Umbilical cord (tissue), 2 donors: Measurements from ENCODE around the gene ATP8B2. TPM values are rescaled to one million over a fixed set of nuclear protein-coding genes. Genes with fewer than 3 reads are reported as not detected.
A peak's percentile ranks its signal among the peaks of the same experiment; 100 is the strongest.
"Not testable (repeated sequence)": the region's sequence is repeated elsewhere in the genome, so short reads cannot be mapped to it uniquely, and the experiment has no call there.

Experiments
- DNase-seq: peaks from one replicate; pipeline ENCODE4 v3.0.0-alpha.2; 2015; ENCODE audit warnings: low spot score
- total RNA-seq: library from RNA; depleted of rRNA; stranded (reverse); fragments of >200 nt; gene quantifications from one replicate; pipeline ENCODE4 v1.2.3, GENCODE V29; 2014; ENCODE audit warnings: low replicate concordance; ENCODE audit not compliant: insufficient read depth

The ATP8B2 gene
- total RNA-seq, 1 donor from 2014 or later = 107 TPM

GRCh38 chr1:154344977-154345837 lies 19.9 kb downstream of the ATP8B2 start:
- no peak for DNase-seq

GRCh38 chr1:154346276-154346917 lies 21.1 kb downstream of the ATP8B2 start:
- no peak for DNase-seq

DNA sequence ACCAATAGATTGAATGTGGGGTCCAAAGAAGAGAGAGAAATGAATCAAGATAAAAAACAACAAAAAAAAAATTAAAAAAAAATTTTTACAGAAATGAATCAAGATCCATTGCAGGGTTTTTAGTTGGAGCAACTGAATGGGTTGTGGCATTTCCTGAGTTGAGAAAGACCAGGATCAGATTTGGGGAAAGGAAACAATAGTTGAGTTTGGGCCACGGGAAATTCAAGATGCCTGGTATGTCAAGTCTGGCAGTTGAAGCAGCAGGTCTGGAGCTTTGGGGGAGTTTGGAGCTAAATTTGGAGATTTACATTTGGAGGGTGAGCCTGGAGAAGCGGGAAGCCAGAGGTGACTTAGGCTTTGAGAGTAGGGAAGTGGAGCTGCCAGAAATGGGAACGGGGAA lies 22.6 kb downstream of the ATP8B2 start:
- DNase-seq = no peak

- DNase-seq = no peak
Observed at GRCh38 chr1:154348429-154349076, 23.2 kb downstream of the ATP8B2 start.

DNA sequence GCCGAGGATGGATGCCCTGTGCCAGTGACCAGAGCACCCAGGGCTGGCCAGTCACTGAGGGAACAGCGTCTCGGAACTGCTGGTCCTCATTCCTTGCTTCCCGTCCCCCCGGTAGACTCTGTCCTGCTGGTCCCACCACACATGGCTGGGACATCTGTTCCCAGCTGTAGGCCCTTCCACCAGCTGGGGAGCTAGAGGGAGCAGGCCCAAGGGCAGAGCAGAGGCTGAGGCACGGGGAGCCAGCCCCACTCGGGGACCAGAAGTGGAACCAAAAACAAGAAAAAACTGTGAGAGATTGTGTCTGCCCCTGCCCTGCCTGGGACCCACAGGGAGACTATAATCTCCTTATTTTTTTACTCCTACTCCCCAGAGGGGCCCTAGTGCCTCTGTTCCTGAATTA lies 23.8 kb downstream of the ATP8B2 start:
- DNase-seq = no peak

GRCh38 chr1:154350383-154350782 lies 25.1 kb downstream of the ATP8B2 start:
- DNase-seq = no peak

DNA sequence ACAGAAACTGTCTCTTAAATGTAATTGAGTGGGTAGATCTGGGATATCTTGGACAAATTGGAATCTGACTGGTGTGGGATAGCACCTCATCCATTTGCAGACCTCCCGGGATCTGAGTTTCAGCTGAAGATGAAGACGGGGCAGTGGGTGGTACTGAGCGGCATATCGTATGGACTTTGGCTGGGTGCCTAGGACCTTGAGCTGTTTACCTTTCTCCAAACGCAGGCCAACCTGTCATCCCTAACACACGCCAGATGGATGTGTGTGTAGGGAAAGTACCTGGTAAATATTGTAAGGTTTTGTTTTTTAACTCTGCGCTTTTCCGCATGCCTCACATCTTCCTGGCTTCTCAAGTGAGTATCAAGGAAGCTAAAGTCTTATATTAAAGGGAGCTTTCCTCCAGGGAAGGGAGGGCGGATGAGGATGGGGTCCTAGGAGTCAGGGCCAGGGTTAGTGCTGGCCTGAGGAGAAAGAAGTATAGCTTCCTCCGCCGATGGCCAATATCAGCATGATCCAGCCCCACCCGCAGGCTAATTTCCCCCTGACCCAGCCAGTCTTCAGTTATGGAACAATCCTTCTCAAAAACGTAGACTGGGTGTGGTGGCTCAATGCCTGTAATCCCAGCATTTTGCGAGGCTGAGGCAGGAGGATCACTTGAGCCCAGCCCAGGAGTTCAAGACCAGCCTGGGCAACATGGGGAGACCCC lies 26.2 kb downstream of the ATP8B2 start:
- no peak for DNase-seq

DNA sequence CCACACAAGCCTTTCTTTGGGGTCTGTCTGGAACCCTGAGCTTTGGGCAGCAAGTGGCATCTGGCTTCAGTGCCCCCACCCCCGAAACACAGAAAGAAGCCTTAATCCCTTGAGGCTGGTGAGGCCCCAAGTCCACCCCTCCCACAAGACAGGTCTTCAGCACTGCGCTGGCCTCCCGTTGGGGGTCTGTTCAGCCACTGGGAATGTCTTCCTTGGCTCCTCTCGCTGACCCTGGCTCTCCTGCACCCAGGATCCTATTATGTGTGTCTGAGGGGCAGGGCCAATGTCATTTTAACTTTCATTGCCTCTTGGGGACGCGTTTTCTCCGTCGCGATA lies 26.9 kb downstream of the ATP8B2 start:
- no peak for DNase-seq

DNA sequence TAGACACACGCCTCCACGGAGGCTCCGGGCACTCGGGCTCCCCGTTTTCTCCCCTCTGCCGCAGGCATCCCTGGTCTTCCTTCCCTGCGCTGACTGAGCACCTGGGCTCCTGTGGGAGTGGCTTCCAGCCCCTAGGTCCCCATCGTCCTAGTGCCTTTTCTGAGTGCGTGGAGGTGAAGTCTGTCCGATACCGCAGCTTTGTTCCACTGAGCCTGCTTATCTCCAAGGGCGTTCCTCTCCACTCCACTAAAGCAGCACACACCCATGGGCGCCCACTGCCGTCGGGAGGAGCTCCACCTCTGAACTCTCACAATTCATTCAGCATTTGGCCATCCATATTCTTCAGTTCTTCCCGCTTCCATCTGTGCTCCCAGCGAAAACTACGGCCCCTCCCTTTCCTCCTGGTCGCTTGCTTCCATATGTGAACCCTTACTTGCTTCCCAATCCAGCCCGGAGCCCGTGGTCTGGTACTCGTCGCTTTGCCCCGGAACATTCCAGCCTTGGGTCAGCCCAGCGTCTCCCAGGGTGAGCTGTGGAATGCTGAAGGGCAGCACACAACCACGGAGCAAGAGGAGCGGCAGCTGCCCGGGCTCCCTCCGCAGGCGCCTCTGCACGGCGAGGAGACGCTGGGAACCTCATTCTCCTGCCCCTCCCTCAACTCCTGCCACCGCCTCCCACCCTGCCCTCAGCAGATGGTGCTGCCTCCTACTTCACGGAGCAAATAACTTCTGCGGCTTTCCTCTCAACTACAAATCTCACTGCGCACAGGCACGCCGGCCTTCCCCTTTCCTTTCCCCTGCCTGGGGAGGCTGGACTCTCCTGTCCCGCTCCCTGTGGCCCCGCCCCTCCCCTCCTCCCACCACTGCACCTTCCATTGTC lies 27.5 kb downstream of the ATP8B2 start:
- peak; percentile 68 for DNase-seq

DNA sequence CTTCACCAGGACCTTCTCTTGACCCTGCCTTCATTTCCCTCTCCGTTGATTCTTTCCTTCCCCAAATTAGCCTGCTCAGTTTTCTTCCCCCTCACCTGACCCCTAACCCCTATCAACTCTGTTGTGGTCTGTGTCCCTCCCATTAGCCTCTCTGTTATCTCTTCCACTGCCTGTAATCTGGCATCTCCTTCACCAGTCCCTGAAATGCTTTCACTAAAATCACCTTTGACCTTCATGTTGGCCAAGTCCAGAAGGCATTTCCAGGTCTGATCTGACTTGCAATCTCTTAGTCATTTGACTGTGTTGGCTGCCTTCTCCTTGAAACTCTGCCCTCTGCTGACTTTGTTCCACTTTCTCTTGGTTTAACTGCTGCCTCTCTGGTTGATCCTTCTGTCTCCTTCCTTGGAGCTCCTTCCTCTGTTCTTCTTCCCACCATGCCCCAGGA lies 28.2 kb downstream of the ATP8B2 start:
- DNase-seq = peak; percentile 53

DNA sequence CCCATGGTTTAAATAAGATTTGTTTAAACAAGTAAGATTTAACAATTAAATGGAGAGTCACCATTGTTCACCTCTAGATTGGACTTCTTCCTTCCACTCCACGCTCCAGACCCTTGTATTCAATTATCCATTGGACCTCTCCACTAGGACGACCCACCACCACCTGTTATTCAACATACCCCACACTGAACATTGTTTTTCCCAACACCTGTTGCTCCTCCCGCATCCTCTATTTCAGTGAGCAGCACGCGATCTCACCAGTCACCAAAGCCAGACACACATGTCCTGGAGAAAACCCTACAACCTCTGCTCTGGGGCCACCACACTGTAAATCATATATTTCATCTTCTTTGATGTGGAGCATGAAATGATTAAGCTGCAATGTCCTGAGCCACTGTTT lies 28.6 kb downstream of the ATP8B2 start:
- DNase-seq = no peak

DNA sequence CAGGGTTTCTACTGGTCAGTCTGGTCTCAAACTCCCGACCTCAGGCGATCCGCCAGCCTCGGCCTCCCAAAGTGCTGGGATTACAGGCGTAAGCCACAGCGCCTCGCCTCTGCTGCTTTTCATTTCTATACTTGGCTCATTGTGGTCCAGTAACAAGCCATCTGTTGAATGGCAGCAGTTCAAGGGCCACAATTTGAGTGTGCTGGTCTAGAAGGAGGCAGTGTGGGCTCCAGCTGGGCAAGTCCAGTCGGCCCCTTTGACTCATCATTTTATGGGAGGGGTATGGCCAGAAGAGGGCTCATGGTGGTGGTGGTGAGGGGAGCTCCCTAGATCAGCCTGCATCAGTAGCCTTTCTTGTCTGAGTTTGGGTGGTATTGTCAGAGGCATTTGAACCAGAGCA lies 33.2 kb downstream of the ATP8B2 start:
- no peak for DNase-seq

DNA sequence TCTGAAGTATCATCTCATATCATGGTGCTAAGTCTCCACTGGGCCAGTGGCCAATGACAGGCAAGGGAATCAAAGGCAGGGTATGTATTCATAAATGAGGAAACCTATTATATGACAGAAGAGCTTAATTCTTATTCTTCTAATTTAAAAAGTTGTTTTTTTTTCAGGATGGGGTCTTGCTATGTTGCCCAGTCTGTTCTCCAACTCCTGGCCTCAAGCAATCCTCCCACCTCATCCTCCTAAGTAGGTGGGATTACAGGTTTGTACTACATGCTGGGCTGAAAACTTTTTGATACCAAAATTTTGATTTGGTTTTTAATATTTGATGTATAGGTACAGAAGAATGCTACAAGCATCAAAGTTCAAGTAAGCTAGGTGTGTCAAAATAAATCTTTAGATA lies 35.0 kb downstream of the ATP8B2 start:
- no peak for DNase-seq

GRCh38 chr1:154360881-154361280 lies 35.6 kb downstream of the ATP8B2 start:
- not testable (repeated sequence) for DNase-seq

- no peak for DNase-seq
Observed at GRCh38 chr1:154361357-154361756, 36.0 kb downstream of the ATP8B2 start.

DNA sequence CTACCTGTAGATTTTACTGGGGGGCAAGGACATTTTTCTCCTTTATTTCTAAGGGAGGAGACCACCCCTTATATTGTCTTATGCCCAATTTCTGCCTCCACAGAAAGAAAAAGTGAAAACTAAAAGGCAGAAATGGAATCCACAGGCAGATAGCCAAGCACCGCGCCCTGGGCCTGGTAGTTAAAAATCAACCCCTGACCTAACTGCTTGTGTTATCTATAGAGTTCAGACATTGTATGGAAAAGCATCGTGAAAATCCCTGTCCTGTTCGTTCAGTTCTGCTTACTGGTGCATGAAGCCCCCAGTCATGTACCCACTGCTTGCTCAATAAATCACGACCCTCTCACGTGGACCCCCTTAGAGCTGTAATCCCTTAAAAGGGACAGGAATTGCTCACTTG lies 46.1 kb downstream of the ATP8B2 start:
- DNase-seq = no peak

DNA sequence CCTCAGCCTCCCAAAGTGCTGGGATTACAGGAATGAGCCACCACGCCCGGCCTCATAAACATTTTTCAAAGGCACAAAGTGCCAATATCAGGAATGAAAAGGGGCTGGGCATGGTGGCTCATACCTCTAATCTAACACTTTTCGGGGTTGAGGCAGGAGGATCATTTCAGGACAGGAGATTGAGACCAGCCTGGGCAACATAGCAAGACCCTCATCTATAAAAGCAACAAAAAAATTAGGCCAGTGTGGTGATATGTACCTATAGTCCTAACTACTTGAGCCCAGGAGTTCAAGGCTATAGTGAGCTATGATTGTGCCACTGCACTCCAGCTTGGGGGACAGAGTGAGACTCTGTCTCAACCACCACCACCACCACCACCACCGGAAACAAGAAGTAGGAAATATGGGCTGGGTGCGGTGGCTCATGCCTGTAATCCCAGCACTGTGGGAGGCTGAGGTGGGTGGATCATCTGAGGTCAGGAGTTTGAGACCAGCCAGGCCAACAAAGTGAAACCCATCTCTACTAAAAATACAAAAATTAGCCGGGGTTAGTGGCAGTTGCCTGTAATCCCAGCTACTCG lies 48.5 kb downstream of the ATP8B2 start:
- DNase-seq = not testable (repeated sequence)

- no peak for DNase-seq
Observed at GRCh38 chr1:154379301-154379700, 54.0 kb downstream of the ATP8B2 start.

- DNase-seq = no peak
Observed at GRCh38 chr1:154384650-154385489, 59.5 kb downstream of the ATP8B2 start.
